HEK293 (cell line): ENCODE results near the gene SUMF1.

ENCODE experiments used
- CTCF ChIA-PET: fragments of 350-600 bp; formaldehyde crosslinking; extraction: SDS; loops from one replicate; lab custom pipeline; 2021; ENCODE audit warnings: antibody characterized with exemption; lab: Yijun Ruan, JAX
- POLR2A ChIA-PET: fragments of 300-600 bp; formaldehyde crosslinking; extraction: SDS; loops from one replicate; lab custom pipeline; 2020; ENCODE audit warnings: antibody characterized with exemption, inconsistent platforms; lab: Yijun Ruan, JAX
- H3K27ac ChIP-seq: fragments of 200-500 bp; sonication (Bioruptor generic); 2 replicates; pipeline ENCODE4 v1.5.1; 2014; ENCODE audit warnings: low read depth, low read length, control low read depth, inconsistent platforms; ENCODE audit errors: extremely low read depth
- H3K36me3 ChIP-seq, 2 experiments: fragments of 200-500 bp in 1 of 2; sonication (Bioruptor generic) in 1 of 2; 1 replicate in 1 of 2; 2 replicates in 1 of 2; pipeline ENCODE4 v1.5.1; 2014 to 2017; ENCODE audit warnings: inconsistent platforms in 2 of 2, low read length in 2 of 2; ENCODE audit not compliant: control insufficient read depth in 2 of 2, insufficient read depth in 1 of 2
- H3K4me1 ChIP-seq: fragments of 200-500 bp; sonication (Bioruptor generic); 2 replicates; pipeline ENCODE4 v1.5.1; 2014; ENCODE audit warnings: mild to moderate bottlenecking, low read length, inconsistent platforms; ENCODE audit not compliant: control insufficient read depth, insufficient read depth
- H3K4me3 ChIP-seq: 2 replicates; pipeline ENCODE4 v1.5.1; 2011; ENCODE audit warnings: low read depth, mild to moderate bottlenecking, control low read depth, low read length, moderate library complexity
- H3K9me3 ChIP-seq: fragments of 200-500 bp; sonication (Bioruptor generic); 2 replicates; pipeline ENCODE4 v1.5.1; 2014; ENCODE audit warnings: low read depth, low read length, inconsistent platforms; ENCODE audit not compliant: control insufficient read depth, insufficient read depth
- FEZF1 ChIP-seq: fragments of 450-650 bp; formaldehyde crosslinking; IDR thresholded peaks from 2 replicates; pipeline ENCODE4 v1.5.1; 2016; ENCODE audit warnings: missing biosample characterization, missing genetic modification characterization
- KLF9 ChIP-seq: fragments of 450-650 bp; formaldehyde crosslinking; IDR thresholded peaks from 2 replicates; pipeline ENCODE4 v1.5.1; 2016; ENCODE audit warnings: missing biosample characterization, missing genetic modification characterization, low read depth
- MEIS1 ChIP-seq: sonication (generic); formaldehyde crosslinking; IDR thresholded peaks from 2 replicates; pipeline ENCODE4 v1.8.1; 2022; ENCODE audit warnings: missing genetic modification reagents, mild to moderate bottlenecking, borderline replicate concordance
- OSR2 ChIP-seq: fragments of 450-650 bp; formaldehyde crosslinking; IDR thresholded peaks from 2 replicates; pipeline ENCODE4 v1.5.1; 2016; ENCODE audit warnings: missing biosample characterization, missing genetic modification characterization
- TRIM28 ChIP-seq: IDR thresholded peaks from 2 replicates; pipeline ENCODE4 v1.6.1; 2011; ENCODE audit warnings: low read length, control low read depth, borderline replicate concordance
- ZBTB11 ChIP-seq: fragments of 450-650 bp; formaldehyde crosslinking; conservative IDR thresholded peaks from 2 replicates; pipeline ENCODE4 v1.5.1; 2016; ENCODE audit warnings: low read depth, missing biosample characterization, missing genetic modification characterization
- ZNF169 ChIP-seq: fragments of 450-650 bp; formaldehyde crosslinking; IDR thresholded peaks from 2 replicates; pipeline ENCODE4 v1.5.1; 2016; ENCODE audit warnings: missing biosample characterization, missing genetic modification characterization
- ZNF174 ChIP-seq: fragments of 450-650 bp; formaldehyde crosslinking; IDR thresholded peaks from 2 replicates; pipeline ENCODE4 v1.5.0; 2017; ENCODE audit warnings: missing biosample characterization, mild to moderate bottlenecking, missing genetic modification characterization
- ZNF394 ChIP-seq: fragments of 450-650 bp; formaldehyde crosslinking; IDR thresholded peaks from 2 replicates; pipeline ENCODE4 v1.5.1; 2016; ENCODE audit warnings: missing biosample characterization, missing genetic modification characterization, mild to moderate bottlenecking, moderate library complexity, borderline replicate concordance
- ZNF555 ChIP-seq: fragments of 450-650 bp; formaldehyde crosslinking; conservative IDR thresholded peaks from 2 replicates; pipeline ENCODE4 v1.5.1; 2017; ENCODE audit warnings: missing biosample characterization, mild to moderate bottlenecking, missing genetic modification characterization, inconsistent platforms
- ZNF585B ChIP-seq: fragments of 450-650 bp; formaldehyde crosslinking; IDR thresholded peaks from 2 replicates; pipeline ENCODE4 v1.5.1; 2016; ENCODE audit warnings: missing biosample characterization, missing genetic modification characterization
- ZNF621 ChIP-seq: fragments of 450-650 bp; formaldehyde crosslinking; IDR thresholded peaks from 2 replicates; pipeline ENCODE4 v1.5.1; 2017; ENCODE audit warnings: missing biosample characterization, missing genetic modification characterization
- ZNF624 ChIP-seq: fragments of 450-650 bp; formaldehyde crosslinking; IDR thresholded peaks from 2 replicates; pipeline ENCODE4 v1.5.1; 2017; ENCODE audit warnings: missing biosample characterization, missing genetic modification characterization
- ZNF629 ChIP-seq: fragments of 450-650 bp; formaldehyde crosslinking; IDR thresholded peaks from 2 replicates; pipeline ENCODE4 v1.5.1; 2017; ENCODE audit warnings: missing biosample characterization, missing genetic modification characterization
- ZNF639 ChIP-seq: fragments of 450-650 bp; formaldehyde crosslinking; IDR thresholded peaks from 2 replicates; pipeline ENCODE4 v1.5.1; 2016; ENCODE audit warnings: missing biosample characterization, missing genetic modification characterization
- ZNF692 ChIP-seq: fragments of 450-650 bp; formaldehyde crosslinking; IDR thresholded peaks from 2 replicates; pipeline ENCODE4 v1.5.1; 2016; ENCODE audit warnings: missing biosample characterization, missing genetic modification characterization
- ZNF707 ChIP-seq: fragments of 450-650 bp; formaldehyde crosslinking; IDR thresholded peaks from 2 replicates; pipeline ENCODE4 v1.5.1; 2016; ENCODE audit warnings: missing biosample characterization, missing genetic modification characterization
- ZNF747 ChIP-seq: fragments of 450-650 bp; formaldehyde crosslinking; IDR thresholded peaks from 2 replicates; pipeline ENCODE4 v1.5.1; 2016; ENCODE audit warnings: missing biosample characterization, missing genetic modification characterization
- TF ChIP-seq, protein P1 (sequence below): sonication (generic); formaldehyde crosslinking; IDR thresholded peaks from 2 replicates; pipeline ENCODE4 v1.8.1; 2022; ENCODE audit warnings: mild to moderate bottlenecking, moderate library complexity, missing genetic modification reagents
- TF ChIP-seq, protein P2 (sequence below): fragments of 450-650 bp; formaldehyde crosslinking; IDR thresholded peaks from 2 replicates; pipeline ENCODE4 v1.5.1; 2016; ENCODE audit warnings: missing biosample characterization, missing genetic modification characterization

Gene SUMF1

GRCh38 chr3:4358273-4358672, 108.8 kb downstream of the SUMF1 start:
- H3K4me3 ChIP-seq: no peak overlapping the region
- ChIA-PET POLR2A (no interaction called here), CTCF (interaction anchor here (0.7 to 2.4 kb wide), 3 partner anchors 13 to 275 kb away, joined by 3 to 10 read pairs (median 3); no protein-coding TSS in a partner anchor)
- no peak overlapping the region for H3K27ac ChIP-seq
- H3K4me1 ChIP-seq: peaks cover 6% of the 10 kb centered on the region; the same call in 1 of the 2 replicates
- TF ChIP-seq, protein P1, sequence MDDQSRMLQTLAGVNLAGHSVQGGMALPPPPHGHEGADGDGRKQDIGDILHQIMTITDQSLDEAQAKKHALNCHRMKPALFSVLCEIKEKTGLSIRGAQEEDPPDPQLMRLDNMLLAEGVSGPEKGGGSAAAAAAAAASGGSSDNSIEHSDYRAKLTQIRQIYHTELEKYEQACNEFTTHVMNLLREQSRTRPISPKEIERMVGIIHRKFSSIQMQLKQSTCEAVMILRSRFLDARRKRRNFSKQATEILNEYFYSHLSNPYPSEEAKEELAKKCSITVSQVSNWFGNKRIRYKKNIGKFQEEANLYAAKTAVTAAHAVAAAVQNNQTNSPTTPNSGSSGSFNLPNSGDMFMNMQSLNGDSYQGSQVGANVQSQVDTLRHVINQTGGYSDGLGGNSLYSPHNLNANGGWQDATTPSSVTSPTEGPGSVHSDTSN: no peak
- TF ChIP-seq ZNF555 (tag by site-specific recombination) (no peak), ZNF174 (tag by site-specific recombination) (no peak), FEZF1 (tag by site-specific recombination) (no peak), ZNF707 (tag by site-specific recombination) (no peak), ZBTB11 (no peak), ZNF639 (tag by site-specific recombination) (no peak), ZNF394 (tag by site-specific recombination) (no peak), TRIM28 (no peak), KLF9 (tag by site-specific recombination) (no peak), MEIS1 (CRISPR knock-in tag) (no peak), ZNF747 (tag by site-specific recombination) (no peak), ZNF629 (tag by site-specific recombination) (no peak), ZNF624 (tag by site-specific recombination) (no peak)
- H3K36me3 ChIP-seq: no peaks in the 10 kb centered on the region
- no peaks in the 10 kb centered on the region for H3K9me3 ChIP-seq

- H3K4me3 ChIP-seq: no peak overlapping the region
- H3K4me1 ChIP-seq: peaks cover 6% of the 10 kb centered on the region; the same call in 1 of the 2 replicates
- no peaks in the 10 kb centered on the region for H3K36me3 ChIP-seq
- ChIA-PET CTCF (interaction anchor here (0.5 to 2.4 kb wide), 2 partner anchors 277 to 280 kb away, joined by 3 to 10 read pairs; no protein-coding TSS in a partner anchor), POLR2A (no interaction called here)
- H3K9me3 ChIP-seq: no peaks in the 10 kb centered on the region
- H3K27ac ChIP-seq: no peak overlapping the region
- TF ChIP-seq, protein P2, sequence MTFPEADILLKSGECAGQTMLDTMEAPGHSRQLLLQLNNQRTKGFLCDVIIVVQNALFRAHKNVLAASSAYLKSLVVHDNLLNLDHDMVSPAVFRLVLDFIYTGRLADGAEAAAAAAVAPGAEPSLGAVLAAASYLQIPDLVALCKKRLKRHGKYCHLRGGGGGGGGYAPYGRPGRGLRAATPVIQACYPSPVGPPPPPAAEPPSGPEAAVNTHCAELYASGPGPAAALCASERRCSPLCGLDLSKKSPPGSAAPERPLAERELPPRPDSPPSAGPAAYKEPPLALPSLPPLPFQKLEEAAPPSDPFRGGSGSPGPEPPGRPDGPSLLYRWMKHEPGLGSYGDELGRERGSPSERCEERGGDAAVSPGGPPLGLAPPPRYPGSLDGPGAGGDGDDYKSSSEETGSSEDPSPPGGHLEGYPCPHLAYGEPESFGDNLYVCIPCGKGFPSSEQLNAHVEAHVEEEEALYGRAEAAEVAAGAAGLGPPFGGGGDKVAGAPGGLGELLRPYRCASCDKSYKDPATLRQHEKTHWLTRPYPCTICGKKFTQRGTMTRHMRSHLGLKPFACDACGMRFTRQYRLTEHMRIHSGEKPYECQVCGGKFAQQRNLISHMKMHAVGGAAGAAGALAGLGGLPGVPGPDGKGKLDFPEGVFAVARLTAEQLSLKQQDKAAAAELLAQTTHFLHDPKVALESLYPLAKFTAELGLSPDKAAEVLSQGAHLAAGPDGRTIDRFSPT (tag by site-specific recombination): no peak
- TF ChIP-seq ZNF169 (tag by site-specific recombination) (no peak), ZNF621 (tag by site-specific recombination) (no peak), OSR2 (no peak), ZNF585B (tag by site-specific recombination) (no peak), ZNF692 (tag by site-specific recombination) (no peak)
These were observed 110.3 kb downstream of the SUMF1 start for GRCh38 chr3:4356546-4357410.
